Stimulated activated CD4-positive, alpha-beta T cell treated with anti-CD3 and anti-CD28 coated beads, Interleukin-1b, Interleukin-23, amount 100 ng/mL, for 48 hours (primary cell): Measurements from ENCODE around the gene OR5A1.

ENCODE experiments used
- DNase-seq: peaks from one replicate; pipeline ENCODE4 v3.0.0-alpha.2; 2020

The OR5A1 gene

GRCh38 chr11:59480359-59480758 lies 44.1 kb downstream of the OR5A1 start:
- DNase-seq: no peak
